RKO (cell line): ENCODE measurements around the gene SSUH2.
"Not testable (repeated sequence)": the region's sequence is repeated elsewhere in the genome, so short reads cannot be mapped to it uniquely, and the experiment has no call there.

Experiments
- DNase-seq: peaks from one replicate; pipeline ENCODE4 v3.0.0-alpha.2; 2016; ENCODE audit warnings: low spot score

The SSUH2 gene

DNA sequence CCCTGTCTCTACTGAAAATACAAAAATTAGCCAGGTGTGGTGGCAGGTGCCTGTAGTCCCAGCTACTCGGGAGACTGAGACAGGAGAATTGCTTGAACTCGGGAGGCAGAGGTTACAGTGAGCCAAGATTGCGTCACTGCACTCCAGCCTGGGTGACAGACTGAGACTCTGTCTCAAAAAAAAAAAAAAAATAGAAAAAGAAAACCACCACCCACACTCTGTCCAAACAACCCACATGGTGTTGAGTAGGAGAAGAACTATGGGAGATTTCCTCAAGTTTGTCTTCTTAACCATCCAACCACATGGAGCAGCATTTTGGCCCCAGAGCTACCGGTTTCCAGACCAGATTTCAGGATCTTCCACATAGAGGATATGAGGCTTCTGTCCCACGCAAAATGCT lies 64.2 kb downstream of the SSUH2 start:
- not testable (repeated sequence) for DNase-seq

DNA sequence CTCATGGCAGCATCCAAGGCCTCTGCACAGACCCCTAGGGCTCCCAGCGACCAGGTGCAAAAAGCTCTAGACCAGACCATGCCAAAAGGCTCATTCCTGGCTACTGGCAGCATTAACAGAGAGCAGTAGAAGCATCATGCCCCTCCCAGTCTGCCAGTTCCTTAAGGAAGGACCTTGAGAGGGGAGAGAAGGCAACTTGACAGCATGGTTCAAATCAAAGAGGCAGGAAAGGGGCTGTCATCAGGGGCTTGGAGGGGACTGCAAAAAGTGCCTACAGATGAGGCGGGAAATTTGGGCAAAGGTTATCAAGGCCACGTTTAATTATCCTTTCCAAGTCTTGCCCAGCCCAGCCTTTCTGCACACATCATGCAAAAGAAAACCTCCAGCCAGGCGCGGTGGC lies 64.7 kb downstream of the SSUH2 start:
- DNase-seq = no peak

DNA sequence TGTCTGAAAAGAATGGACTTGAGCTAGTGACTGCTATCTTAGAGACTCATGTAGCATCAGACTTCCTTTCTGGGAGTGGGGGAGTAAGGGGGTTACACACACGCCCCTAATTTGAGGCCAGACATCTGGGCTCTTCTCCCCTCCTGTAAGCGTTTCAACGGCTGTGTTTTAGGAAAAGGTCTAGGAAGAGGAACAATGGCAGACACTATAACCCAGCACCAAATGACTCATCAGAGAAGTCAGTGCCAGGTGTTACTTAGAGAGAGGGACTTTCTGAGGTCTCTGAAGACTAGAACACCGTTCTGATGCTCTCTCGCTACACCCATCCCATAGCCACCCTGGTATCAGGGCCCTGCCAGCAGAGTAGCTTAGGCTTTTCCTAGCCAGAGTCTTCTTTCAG lies 65.5 kb downstream of the SSUH2 start:
- DNase-seq = no peak

DNA sequence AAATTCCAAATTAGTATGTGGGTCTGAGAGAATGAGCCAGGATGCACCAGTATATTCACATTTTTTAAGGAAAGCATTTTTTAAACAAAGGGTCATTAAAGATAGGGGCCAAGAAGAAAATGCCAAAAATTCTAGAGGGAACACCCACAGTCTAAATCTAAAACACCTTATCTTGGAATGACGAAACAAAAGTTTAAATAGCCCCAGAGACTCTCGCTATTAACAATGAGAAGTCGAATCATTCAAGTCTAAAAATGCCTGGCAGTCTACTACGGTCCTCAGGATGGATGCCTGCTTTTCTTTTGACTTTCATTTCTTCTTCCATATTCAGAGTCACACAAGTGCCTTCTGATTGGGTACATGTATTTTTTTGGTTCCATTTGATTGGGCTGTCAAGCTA lies 66.3 kb downstream of the SSUH2 start:
- no peak for DNase-seq

DNA sequence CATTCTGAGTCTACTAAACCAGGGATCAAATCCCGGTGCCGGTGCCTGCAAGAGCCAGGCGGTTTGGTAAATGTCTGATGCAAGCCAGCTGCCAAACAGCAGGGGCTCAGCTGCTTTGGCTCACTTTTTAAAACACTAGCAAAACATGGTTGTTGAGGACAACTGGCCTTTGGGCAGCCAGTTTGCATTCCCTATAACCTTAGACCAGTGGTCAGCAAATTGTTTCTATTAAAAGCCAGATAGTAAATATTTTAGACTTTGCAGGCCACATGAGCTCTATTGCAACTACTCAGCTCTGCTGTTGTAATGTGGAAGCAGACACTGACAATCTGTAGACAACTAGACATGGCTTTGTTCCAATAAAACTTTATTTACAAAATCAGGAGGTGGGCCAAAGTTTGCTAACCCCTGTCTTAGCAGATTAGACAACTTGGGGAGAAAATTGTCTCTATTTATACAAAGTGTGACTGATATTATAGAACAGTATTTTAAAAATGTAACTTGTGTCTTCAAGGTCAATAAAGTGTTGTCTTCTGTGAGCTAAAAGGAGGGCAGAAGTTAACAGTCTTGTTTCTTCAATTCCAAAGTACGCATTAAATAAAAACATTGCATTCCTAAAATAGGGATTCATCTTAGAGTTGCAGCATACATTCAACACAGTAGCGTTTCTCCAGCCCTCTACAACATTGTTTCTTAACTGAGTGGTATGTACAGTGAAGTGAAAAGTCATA lies 67.6 kb downstream of the SSUH2 start:
- no peak for DNase-seq

DNA sequence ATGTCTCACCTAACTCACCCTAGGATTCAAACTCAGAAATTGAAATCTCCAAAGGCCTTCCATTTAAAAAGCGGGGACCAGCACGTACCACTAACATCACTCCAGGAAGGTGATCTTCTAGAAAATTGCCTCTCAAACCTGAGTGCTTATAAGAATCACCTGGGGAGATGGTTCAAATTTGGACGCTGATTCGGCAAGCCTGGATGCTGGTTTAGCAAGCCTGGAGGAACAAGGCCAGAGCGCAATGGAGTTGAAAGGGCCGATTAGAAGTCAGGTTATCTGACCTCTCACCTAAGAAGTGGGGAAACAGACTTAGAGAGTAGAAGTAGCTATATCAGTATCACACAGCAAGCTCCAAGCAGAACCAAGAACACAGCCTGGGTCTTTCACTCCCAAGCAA lies 68.2 kb downstream of the SSUH2 start:
- DNase-seq = no peak

DNA sequence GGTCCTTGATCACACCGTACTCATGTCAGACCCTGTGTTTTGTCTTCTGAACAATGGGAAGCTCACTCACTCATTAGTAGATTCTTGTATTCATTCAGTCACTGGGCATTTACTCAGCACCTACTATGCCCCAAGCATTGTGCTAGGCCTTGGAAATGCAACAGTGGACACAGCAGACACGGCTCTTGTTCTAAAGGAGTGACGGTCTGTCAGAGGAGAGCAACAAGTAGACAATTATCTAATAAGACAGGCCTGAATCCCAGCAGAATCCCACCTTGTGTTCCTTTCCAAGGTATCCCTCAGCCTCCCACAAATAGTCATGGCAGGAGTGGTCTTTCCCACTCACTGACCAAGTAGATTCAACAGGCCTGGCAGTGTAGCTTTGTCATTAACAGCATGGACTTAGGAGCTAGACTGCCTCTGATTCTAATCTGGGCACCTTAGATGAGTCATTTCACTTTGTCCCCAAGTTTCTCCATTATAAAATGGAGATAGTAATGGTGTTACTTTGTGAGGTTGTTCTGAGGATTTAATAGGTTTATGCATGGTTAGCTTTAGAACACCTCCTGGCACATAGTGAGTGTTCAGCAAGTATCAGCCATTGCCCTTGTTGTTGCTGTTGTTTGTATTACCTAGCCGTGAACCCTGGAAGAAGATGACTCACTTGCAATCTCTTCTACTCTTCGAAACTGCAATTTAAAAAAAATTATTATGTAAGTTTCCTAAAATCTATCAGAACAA lies 69.1 kb downstream of the SSUH2 start:
- DNase-seq = no peak

DNA sequence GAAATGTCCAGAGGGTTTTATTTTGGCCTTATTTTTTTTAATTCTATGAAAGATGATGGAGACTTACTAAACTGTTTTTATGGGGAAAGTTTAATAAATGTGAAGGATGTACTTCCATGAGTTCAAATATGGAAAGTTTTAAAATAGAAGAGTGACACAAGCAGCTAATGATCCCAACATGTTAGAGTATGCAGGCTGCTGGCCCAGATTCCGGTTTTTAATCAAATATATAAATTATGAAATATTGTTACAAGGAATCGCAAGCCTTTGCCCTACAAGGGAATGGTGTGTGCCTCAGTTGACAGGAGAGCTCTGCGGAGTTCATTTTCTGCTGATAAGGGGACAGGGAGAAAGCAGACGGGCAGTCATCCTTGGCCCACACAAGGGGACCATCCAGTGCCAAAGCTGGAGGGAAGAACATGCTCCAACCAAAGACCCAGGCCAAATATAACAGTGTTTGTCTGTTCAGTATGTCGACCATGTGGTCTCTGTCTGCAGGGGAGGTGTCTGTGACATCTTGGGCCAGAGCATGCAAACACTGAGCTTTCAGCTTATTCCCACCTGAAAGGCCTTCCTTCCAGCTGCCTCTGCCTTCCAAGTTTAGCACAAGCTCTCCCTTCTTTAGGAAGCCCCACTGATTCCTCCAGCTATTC lies 69.8 kb downstream of the SSUH2 start:
- DNase-seq = no peak

DNA sequence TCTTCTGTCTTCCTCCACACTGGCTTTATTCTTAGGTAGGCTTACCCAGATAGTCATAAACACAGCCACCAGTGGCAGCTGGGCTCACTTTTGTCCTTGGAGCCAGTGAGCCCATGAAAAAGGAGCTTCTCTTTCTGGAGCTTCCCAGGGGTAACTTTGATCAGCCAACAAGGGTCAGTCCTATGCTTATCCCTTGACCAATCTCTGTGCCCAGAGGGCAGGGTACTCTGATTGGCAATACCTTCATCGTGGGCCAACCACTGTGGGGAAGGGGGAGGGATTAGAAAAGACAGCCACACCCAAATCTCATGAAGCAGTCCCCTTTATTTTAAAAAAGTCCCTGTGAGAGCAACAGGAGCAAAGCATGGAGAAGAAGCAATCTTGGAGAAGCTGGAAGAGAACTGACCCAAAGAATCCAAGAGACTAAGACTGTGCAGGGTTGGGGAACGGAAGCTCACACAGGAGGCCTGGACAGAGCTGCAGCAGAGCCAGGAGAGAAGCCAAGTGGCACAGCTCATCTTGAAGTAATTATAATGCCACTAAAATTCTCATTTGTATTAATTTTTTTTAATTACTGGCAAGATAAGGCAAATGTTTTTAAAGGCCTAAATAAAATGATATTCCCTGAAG lies 70.4 kb downstream of the SSUH2 start:
- DNase-seq = no peak

DNA sequence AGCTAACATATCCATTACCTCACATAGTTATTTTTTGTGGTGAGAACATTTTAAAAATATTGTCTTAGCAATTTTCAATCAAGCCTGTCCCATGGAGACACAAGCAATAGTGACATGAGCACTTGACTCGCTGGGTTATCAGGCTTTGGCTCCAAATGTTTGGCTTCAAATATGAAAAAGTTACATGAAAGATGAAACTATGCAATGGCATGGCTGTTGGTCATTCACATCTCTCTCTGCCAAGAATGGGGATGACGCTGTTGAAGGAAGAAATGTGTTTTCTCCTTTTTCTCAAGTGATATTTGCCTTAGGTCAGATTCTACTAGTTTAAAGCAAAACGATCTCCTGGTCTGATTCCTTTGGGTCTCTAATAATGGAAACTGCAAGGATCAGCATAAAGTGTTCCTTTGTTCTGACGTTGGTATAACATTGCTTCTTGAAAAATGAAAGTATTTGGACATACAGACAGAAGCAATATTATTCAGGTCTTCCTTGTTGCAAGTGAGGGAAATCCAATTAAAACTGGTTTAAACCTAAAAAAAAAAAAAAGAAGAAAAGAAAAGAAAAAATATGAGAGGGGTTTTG lies 71.2 kb downstream of the SSUH2 start:
- DNase-seq = no peak

DNA sequence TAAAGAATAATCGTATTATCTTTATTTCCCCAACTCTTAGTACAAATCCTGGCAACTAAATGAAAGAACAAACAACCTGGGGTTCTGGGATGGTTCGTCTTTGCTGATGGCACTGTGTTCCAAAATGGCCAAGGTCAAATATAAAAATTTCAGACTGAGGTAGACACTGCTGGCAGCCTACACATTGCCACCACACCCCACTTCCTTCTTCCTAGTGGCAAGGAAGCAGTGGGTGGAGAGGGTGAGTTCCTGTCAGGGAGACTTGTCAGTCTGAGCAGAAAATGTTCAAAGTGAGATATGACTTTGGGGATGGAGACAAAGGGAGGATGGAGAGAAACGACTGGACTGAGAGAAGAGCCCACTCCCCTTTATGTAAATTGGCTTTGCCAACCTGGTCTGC lies 73.3 kb downstream of the SSUH2 start:
- DNase-seq = no peak
